Type B pancreatic cell (in vitro differentiated cells): Measurements from ENCODE around the gene C19orf81. TPM values are rescaled to one million over a fixed set of nuclear protein-coding genes. Genes with fewer than 3 reads are reported as not detected.
A peak's percentile ranks its signal among the peaks of the same experiment; 100 is the strongest.

Experiments
- DNase-seq: peaks from one replicate; pipeline ENCODE4 v3.0.0; 2021; ENCODE audit warnings: mixed read lengths; ENCODE audit not compliant: unreplicated experiment; ENCODE audit errors: extremely low spot score
- H3K27ac Mint-ChIP-seq: 2 replicates; pipeline ENCODE4 v1.8.0; 2021; ENCODE audit warnings: mild to moderate bottlenecking, mixed read lengths
- H3K27me3 Mint-ChIP-seq: 2 replicates; pipeline ENCODE4 v1.8.0; 2021; ENCODE audit warnings: mixed read lengths
- H3K36me3 Mint-ChIP-seq: 2 replicates; pipeline ENCODE4 v1.8.0; 2021; ENCODE audit warnings: mixed read lengths
- H3K4me1 Mint-ChIP-seq: one replicate; pipeline ENCODE4 v1.8.0; 2021; ENCODE audit warnings: mixed read lengths; ENCODE audit not compliant: unreplicated experiment
- H3K4me3 Mint-ChIP-seq: 2 replicates; pipeline ENCODE4 v1.8.0; 2021; ENCODE audit warnings: mild to moderate bottlenecking, mixed read lengths
- H3K9me3 Mint-ChIP-seq: 2 replicates; pipeline ENCODE4 v1.8.0; 2021; ENCODE audit warnings: mixed read lengths
- total RNA-seq: library from RNA; stranded (reverse); gene quantifications from 2 replicates; pipeline ENCODE4 v1.2.1, GENCODE V29; 2021; ENCODE audit warnings: low replicate concordance
- TF ChIP-seq, protein P1 (sequence below): fragments of 200-600 bp; sonication (generic); conservative IDR thresholded peaks from 2 replicates; pipeline ENCODE4 v1.5.0; 2021; ENCODE audit warnings: antibody characterized with exemption, mild to moderate bottlenecking

C19orf81 gene
- total RNA-seq, 1 donor from 2014 or later, result 3.7 TPM

DNA sequence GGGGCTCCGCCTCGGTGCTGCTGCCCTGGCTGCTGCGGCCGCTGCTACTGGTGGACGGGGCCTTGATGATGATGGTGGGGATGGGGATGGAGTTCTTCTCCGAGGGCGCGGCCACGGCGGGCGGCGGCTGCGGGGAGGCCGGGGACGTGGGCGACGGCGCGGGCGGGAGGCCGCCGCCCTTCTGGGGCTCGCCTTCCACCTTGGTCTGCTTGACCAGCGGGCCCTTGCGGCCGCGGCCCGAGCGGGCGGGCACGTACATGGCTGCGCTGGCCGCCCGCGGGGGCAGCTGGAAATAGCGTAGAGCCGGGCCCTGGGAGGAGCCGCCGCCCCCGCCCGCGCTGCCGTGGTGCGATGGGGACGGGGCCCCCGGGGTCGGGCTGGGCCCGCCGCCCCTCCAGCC lies 19.2 kb downstream of the C19orf81 start:
- no peaks in the 10 kb centered on the region for H3K36me3 Mint-ChIP-seq
- H3K27ac Mint-ChIP-seq, result no peak overlapping the region
- no peaks in the 10 kb centered on the region for H3K9me3 Mint-ChIP-seq
- peaks cover 68% of the 10 kb centered on the region for H3K27me3 Mint-ChIP-seq
- no peak overlapping the region for H3K4me3 Mint-ChIP-seq
- peaks cover 7% of the 10 kb centered on the region for H3K4me1 Mint-ChIP-seq
- DNase-seq, result no peak
- TF ChIP-seq, protein P1, sequence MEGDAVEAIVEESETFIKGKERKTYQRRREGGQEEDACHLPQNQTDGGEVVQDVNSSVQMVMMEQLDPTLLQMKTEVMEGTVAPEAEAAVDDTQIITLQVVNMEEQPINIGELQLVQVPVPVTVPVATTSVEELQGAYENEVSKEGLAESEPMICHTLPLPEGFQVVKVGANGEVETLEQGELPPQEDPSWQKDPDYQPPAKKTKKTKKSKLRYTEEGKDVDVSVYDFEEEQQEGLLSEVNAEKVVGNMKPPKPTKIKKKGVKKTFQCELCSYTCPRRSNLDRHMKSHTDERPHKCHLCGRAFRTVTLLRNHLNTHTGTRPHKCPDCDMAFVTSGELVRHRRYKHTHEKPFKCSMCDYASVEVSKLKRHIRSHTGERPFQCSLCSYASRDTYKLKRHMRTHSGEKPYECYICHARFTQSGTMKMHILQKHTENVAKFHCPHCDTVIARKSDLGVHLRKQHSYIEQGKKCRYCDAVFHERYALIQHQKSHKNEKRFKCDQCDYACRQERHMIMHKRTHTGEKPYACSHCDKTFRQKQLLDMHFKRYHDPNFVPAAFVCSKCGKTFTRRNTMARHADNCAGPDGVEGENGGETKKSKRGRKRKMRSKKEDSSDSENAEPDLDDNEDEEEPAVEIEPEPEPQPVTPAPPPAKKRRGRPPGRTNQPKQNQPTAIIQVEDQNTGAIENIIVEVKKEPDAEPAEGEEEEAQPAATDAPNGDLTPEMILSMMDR, result no peak

DNA sequence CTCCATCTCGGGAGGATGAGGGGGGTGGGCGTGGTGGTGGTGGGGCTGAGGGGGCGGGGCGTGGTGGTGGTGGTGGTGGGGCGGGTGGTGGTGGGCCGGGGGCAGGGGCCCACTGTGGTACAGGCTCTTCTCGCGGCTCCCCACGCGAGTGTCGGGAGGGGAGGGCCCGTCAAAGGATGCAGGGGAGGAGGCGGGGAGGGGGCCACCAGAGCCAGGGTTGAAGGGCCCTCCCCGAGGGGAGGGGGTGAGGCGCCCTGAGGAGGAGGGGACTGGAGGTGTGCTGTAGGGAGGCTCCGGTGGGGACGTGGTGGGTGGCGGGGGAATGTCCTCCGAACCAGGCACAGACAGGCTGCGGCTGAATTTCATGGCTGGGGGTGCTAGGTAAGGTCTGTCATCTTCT lies 19.6 kb downstream of the C19orf81 start:
- TF ChIP-seq, protein P1, result no peak
- Mint-ChIP-seq H3K4me1 (peaks cover 7% of the 10 kb centered on the region), H3K27ac (no peak overlapping the region), H3K9me3 (no peaks in the 10 kb centered on the region), H3K4me3 (no peak overlapping the region), H3K27me3 (peaks cover 68% of the 10 kb centered on the region), H3K36me3 (no peaks in the 10 kb centered on the region)
- no peak for DNase-seq

DNA sequence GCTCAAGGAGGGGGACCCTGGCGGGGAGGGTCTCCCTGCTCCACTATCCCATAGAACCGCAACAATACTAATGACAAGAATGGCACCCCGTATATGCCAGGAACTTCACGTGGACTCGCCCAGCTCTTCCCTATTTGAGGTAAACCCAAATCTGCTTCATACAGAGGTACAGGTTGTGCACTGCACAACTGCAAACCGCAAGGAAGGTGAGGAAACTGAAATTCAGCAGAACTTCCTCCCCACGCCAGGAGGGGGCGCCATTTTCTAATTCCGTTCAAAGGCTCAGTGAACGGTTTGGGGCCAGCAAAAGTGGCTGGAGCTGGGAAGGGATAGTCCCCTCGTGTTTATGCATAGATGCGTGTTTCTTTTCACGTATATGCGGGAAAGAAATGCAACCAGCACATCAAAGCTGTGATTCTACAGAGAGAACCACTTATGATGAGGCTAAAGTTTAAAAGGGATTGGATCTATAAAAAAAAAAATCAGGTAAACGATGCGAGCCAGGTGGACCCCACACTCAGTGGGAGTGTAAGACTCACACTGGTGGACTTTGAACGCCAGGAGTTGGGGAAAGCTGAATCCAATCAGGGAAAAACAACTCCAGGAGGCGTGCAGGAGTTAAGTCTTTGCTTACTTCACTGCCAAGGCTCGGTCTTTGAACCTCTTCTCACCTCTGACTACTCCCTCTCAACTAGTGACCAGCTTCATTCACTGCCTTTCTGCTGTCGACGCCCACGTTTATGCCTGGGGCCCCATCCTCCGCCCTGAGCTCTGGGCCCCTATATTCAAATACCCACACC lies 20.3 kb downstream of the C19orf81 start:
- DNase-seq, result no peak
- Mint-ChIP-seq H3K9me3 (no peaks in the 10 kb centered on the region), H3K27me3 (peaks cover 68% of the 10 kb centered on the region), H3K27ac (no peak overlapping the region), H3K36me3 (no peaks in the 10 kb centered on the region), H3K4me3 (no peak overlapping the region), H3K4me1 (peaks cover 7% of the 10 kb centered on the region)
- TF ChIP-seq, protein P1, result peak; percentile 88

DNA sequence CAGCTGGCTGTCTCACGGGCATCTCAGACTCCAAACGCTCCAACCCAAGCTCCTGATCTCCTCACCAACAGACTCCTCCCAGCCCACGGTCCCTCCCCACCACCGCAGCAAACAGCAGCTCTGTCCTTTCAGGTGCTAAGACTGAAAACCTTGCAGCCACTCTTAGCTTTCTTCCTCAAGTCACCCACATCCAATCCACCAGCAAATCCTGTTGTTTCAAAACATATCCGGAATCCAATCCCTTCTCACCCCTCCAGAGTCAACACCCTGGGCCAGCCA lies 20.8 kb downstream of the C19orf81 start:
- Mint-ChIP-seq H3K4me1 (peaks cover 7% of the 10 kb centered on the region), H3K27ac (no peak overlapping the region), H3K9me3 (no peaks in the 10 kb centered on the region), H3K27me3 (peaks cover 66% of the 10 kb centered on the region), H3K4me3 (no peak overlapping the region), H3K36me3 (no peaks in the 10 kb centered on the region)
- TF ChIP-seq, protein P1, result no peak
- DNase-seq, result no peak

DNA sequence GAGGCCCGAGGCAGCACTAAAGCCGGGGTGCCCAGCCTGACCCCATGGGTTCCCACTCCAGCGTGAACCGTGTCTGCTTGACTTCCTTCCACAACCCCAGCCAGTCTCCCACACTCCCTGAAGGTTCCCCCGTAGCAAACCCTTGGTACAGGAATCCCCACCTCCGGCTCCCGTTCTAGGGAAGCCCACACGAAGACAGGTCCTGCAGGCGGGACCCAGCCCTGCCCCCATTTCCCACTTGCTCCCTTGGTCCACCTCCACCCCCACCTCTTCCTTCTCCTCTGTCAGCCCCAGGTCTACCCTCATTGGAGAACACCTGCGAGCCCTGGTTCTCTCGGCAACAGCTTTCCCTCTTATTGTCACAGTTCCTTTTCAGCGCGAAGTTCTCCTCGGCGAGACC lies 23.9 kb downstream of the C19orf81 start:
- Mint-ChIP-seq H3K4me3 (no peak overlapping the region), H3K4me1 (peaks cover 7% of the 10 kb centered on the region), H3K9me3 (no peaks in the 10 kb centered on the region), H3K27ac (no peak overlapping the region), H3K27me3 (peaks cover 74% of the 10 kb centered on the region), H3K36me3 (no peaks in the 10 kb centered on the region)
- DNase-seq, result no peak
- TF ChIP-seq, protein P1, result no peak
